ENCODE results near the gene CNPY1. TPM values are rescaled to one million over a fixed set of nuclear protein-coding genes. Genes with fewer than 3 reads are reported as not detected.

Gene CNPY1
- total and polyA plus RNA-seq, 5 donors = not detected

DNA sequence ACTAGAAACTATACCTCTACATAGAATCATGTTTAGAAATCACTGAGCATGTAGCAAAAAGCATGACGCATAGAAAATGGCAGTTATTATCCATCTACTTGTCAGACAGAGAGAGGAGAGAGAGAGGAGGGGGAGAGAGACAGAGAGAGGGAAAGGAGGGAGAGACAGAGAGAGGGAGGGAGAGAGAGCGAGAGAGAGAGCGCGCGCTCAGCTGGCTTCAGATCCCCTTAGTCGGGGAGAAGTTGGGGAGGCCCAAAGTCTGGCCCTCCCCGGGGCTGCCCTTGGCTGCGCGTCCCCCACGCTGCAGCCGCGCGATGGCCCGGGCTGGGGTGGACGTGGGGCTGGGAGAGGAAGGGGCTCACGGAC is 37.0 kb downstream of the CNPY1 start:
- intact Hi-C loops (cut with DNase I) = no loop called here
- Histone ChIP-seq H3K27me3 (ENCODE audit: control insufficient read depth, insufficient read depth) (peaks cover 11% of the 10 kb centered on the region), H3K27ac (ENCODE audit: low read length) (no peak overlapping the region), H3K9me3 (ENCODE audit: control insufficient read depth, low read length) (no peaks in the 10 kb centered on the region), H3K4me1 (ENCODE audit: control insufficient read depth, insufficient read depth, low read length) (no peaks in the 10 kb centered on the region), H3K4me3 (ENCODE audit: low read length) (no peak overlapping the region)
- no peak for ATAC-seq
- WGBS = 2% methylated on average over 16 of the region's 16 CpGs
- no peak for DNase-seq

DNA sequence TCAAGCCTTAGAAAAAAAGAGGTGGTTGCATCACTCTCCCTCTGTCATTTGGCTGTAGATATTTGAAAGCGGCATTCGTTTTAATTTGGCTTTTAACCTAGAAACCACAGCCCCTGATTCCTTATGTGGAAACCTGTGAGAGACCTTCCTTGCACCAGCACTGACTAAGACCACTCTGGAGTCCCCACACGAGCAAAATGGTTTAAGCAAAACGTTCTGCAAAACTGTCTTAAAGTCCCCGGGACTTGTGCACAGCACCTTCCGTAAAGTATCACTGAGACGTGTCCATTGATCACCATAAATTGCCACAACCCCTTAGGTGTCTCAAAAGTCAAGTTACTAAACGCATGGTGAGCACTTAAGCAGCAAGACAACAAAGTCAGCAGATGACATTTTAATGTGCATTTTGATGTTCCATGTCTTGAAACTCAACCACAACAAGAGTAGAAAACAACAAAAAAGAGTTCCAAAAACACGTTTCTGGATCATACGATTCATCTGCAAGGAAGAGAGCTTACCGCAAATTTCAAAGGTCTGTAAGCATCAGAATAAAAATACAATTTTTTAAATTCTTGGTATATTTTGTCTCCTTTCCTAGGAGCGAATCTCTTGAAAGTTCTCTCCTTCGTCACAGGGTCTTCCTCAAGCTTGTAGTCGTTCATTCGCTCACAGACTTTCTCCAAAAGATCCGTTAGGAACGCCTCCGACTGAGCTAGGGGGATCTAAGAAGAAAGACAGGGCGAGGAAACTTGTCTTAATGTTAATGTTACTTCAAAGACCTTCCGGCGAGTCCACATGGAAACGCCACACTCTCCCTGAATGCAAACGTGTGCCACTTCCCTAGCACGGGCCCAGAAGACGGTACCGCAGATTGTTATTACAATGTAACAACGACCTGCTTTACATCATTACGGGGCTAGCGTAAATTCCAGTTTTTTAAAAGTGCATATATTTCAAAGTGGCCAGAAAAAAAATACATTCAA is 37.7 kb downstream of the CNPY1 start:
- Histone ChIP-seq H3K27ac (ENCODE audit: low read length) (no peak overlapping the region), H3K9me3 (ENCODE audit: control insufficient read depth, low read length) (no peaks in the 10 kb centered on the region), H3K4me3 (ENCODE audit: low read length) (no peak overlapping the region), H3K4me1 (ENCODE audit: control insufficient read depth, insufficient read depth, low read length) (no peaks in the 10 kb centered on the region), H3K27me3 (ENCODE audit: control insufficient read depth, insufficient read depth) (peaks cover 9% of the 10 kb centered on the region)
- DNase-seq = no peak
- intact Hi-C loops (cut with DNase I) = no loop called here
- ATAC-seq = no peak
- 8% methylated on average over 29 of the region's 29 CpGs for WGBS

DNA sequence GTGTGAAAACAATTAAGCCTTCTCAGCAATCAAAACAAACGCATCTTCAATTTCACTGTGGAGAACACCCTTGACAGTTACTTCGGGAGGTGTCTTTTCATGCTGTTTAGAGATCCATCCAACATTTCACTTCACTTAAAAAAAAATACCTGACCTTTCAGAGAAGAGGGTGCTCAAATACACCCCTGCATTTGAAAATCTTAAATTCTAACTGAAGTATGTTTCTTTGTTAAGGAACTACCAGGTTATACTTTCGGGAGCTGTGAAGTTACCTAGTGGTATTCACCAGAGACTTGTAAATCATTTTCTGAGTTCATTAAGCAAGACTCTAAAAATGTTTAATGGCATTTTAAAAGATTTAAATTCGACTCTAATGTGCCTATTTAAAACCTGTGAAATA is 38.8 kb downstream of the CNPY1 start:
- Histone ChIP-seq H3K9me3 (ENCODE audit: control insufficient read depth, low read length) (no peaks in the 10 kb centered on the region), H3K4me3 (ENCODE audit: low read length) (no peak overlapping the region), H3K27ac (ENCODE audit: low read length) (no peak overlapping the region), H3K4me1 (ENCODE audit: control insufficient read depth, insufficient read depth, low read length) (no peaks in the 10 kb centered on the region), H3K27me3 (ENCODE audit: control insufficient read depth, insufficient read depth) (peaks cover 9% of the 10 kb centered on the region)
- WGBS = 12% methylated on average over 4 of the region's 4 CpGs
- intact Hi-C loops (cut with DNase I) = no loop called here
- DNase-seq = no peak
- no peak for ATAC-seq

DNA sequence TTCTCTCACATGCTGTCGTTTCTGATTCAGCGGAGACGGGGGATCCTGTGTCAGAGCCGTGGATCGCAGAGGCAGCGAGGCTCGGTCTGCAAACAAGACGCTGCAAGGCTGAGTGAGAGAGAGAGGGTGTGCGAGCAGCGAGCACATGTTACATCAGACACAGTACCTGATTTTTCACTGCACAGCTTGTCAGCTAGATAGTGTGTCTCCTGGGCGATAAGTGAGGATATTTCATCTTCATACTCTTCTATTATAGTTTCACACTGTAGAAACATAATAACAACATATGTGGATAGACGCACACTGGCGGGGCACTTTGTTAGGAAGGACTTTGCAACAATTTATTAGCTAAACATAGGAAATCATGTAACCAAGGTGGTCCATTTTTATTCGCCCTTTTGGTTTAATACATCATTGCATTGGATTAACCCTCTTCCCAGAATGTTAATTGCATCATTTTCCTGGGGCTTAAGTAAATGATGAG is 39.5 kb downstream of the CNPY1 start:
- DNase-seq (no peak), ATAC-seq (no peak)
- Histone ChIP-seq H3K4me1 (ENCODE audit: control insufficient read depth, insufficient read depth, low read length) (no peaks in the 10 kb centered on the region), H3K9me3 (ENCODE audit: control insufficient read depth, low read length) (no peaks in the 10 kb centered on the region), H3K27ac (ENCODE audit: low read length) (no peak overlapping the region), H3K4me3 (ENCODE audit: low read length) (no peak overlapping the region), H3K27me3 (ENCODE audit: control insufficient read depth, insufficient read depth) (peaks cover 6% of the 10 kb centered on the region)
- 17% methylated on average over 14 of the region's 14 CpGs for WGBS
- intact Hi-C loops (cut with DNase I) = no loop called here

DNA sequence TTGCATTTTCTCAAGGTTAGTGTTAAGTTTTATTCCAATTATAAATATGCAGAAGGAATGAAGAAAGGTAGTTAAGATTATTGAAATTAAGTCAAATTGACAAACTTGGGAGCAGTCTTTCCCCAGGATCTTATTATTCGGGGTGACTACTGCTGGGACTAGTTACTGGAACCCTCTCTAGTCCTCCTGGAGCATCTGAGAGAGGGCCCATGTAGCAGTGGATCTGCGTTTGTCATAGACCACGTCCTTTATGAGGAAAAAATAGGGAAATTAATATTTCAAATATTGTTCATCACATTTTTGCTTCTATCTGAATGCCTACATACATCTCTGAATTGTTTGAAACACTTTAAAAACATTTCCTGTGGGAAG is 41.0 kb downstream of the CNPY1 start:
- H3K9me3 ChIP-seq (ENCODE audit: control insufficient read depth, low read length) = no peaks in the 10 kb centered on the region
- WGBS = 23% methylated on average over 3 of the region's 3 CpGs
- ATAC-seq (no peak), DNase-seq (no peak)
- H3K4me3 ChIP-seq (ENCODE audit: low read length) = no peak overlapping the region
- no peak overlapping the region for H3K27ac ChIP-seq (ENCODE audit: low read length)
- H3K27me3 ChIP-seq (ENCODE audit: control insufficient read depth, insufficient read depth) = peaks cover 2% of the 10 kb centered on the region
- no peaks in the 10 kb centered on the region for H3K4me1 ChIP-seq (ENCODE audit: control insufficient read depth, insufficient read depth, low read length)
- intact Hi-C loops (cut with DNase I) = no loop called here

DNA sequence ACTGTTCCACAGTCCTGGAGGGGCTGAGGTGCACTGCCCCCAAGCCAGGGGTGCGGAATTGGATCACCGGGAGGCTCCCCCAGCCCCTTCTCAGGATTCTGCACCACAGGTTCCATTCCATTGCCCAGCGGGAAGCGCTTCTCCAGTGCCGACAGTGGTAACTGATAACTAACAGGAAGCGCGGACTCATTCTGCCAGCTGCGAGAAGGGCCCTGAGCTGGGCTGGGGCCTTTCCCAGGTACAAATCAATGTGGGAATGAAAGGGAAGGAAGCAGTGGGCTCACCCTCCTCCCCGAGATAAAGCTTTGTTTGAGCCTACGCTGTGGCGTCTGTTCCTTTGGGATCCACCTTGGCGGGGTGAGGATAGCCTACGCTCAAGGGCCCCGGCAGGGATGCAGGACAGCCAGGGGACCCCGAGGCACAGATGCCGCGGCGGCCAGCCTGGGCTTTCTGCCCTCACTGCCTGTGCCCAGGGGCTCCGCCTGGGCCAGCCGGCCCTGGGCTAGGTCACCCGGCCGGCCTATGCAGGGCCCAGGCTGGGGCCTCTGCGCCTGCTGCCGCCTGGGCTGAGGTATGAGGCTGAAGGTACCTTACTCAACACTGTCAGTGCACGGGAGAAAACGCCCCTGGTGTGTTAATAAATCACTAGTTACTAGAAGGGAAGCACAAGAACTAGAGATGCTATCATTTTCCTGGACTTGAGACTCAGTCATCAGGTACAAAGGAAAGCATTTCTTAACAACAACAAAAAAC is 49.0 kb downstream of the CNPY1 start:
- WGBS = 71% methylated on average over 26 of the region's 26 CpGs
- DNase-seq (no peak), ATAC-seq (no peak)

DNA sequence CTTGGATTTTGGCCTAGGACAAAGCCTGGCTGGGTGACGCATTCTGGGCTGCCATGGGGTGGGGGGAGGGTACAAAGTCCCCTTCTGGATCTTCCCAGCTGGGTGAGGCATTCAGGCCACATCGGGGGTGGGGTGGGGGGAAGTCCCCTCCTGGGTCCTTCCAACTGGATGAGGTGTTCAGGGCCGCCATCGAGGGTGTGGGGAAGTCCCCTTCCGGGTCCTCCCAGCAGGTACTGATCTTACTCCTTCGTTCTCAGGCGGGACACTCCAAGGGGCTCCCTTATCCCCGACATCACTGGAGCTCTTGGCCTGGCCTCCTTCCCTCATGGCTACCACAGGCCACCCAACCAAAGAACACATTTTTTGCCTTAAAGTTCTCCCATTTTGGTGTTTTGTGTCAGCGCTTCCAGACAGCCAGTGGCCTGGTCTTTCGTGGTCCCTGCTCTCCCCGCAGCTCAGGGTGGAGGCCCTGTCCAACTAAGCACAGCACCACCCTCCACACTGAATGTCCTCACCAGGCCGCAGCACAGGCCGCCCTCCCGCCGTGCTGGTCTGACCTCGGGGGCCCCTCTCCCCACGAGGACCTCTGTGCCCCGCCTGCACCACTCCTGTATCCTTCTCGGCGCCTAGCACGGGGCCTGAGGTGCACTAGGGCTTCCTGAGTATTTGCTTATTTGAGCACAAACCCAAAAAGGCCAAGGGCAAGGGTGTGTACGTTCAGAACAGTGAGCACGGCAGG is 49.9 kb downstream of the CNPY1 start:
- H3K27me3 ChIP-seq (ENCODE audit: control insufficient read depth, insufficient read depth) = no peaks in the 10 kb centered on the region
- WGBS = 85% methylated on average over 23 of the region's 23 CpGs
- H3K4me3 ChIP-seq (ENCODE audit: low read length) = no peak overlapping the region
- ATAC-seq (no peak), DNase-seq (no peak)
- intact Hi-C loops (cut with DNase I) = no loop called here
- no peak overlapping the region for H3K27ac ChIP-seq (ENCODE audit: low read length)
- no peaks in the 10 kb centered on the region for H3K9me3 ChIP-seq (ENCODE audit: control insufficient read depth, low read length)
- H3K4me1 ChIP-seq (ENCODE audit: control insufficient read depth, insufficient read depth, low read length) = no peaks in the 10 kb centered on the region

More for the DNA sequence above, 49.0 kb downstream of the CNPY1 start:
- no peaks in the 10 kb centered on the region for H3K4me1 ChIP-seq (ENCODE audit: control insufficient read depth, insufficient read depth, low read length)
- H3K27ac ChIP-seq (ENCODE audit: low read length) = no peak overlapping the region
- intact Hi-C loops (cut with DNase I) = no loop called here
- H3K9me3 ChIP-seq (ENCODE audit: control insufficient read depth, low read length) = no peaks in the 10 kb centered on the region
- H3K4me3 ChIP-seq (ENCODE audit: low read length) = no peak overlapping the region
- no peaks in the 10 kb centered on the region for H3K27me3 ChIP-seq (ENCODE audit: control insufficient read depth, insufficient read depth)

DNA sequence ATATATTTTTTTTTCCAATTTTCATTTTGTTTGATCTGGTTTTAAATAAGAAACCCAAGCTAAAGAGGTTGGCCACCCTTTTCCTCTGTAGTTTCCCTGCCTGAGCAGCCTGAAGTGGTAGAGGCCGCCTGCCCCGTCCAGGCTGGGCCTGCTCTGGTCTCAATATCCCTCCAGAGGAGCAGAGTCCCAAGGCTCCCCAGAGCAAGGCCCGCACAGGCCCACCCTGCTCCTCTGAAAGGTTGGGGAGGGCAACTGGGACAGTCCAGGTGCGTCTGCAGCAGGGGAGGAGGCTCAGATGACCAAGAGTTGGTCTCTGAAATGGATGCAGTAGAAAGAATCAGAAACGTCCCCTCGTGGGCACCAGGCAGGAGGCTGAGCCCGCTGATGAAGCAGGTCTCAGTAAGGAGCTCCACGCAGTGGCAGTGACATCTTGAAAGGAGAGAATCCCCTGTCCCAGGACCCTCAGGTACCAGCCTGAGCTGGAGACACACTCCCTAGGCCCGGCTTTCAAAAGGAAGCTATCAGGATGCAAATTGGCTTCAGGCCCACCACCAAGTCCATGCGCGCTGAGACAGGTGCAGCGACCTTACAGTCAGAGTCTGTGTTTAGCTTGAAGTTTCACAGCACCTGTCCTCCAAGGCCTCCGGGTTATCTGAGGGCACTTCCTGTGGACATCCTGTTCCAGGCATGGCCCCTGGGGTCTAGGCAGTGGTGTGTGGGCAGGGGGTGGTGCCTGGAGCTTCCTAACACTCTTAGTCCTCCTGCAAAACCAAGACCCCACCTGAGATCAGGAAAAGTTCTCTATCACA is 50.7 kb downstream of the CNPY1 start:
- WGBS = 82% methylated on average over 13 of the region's 13 CpGs
- Histone ChIP-seq H3K27ac (ENCODE audit: low read length) (no peak overlapping the region), H3K27me3 (ENCODE audit: control insufficient read depth, insufficient read depth) (no peaks in the 10 kb centered on the region), H3K9me3 (ENCODE audit: control insufficient read depth, low read length) (no peaks in the 10 kb centered on the region), H3K4me3 (ENCODE audit: low read length) (no peak overlapping the region), H3K4me1 (ENCODE audit: control insufficient read depth, insufficient read depth, low read length) (no peaks in the 10 kb centered on the region)
- ATAC-seq (no peak), DNase-seq (no peak)
- intact Hi-C loops (cut with DNase I) = no loop called here

DNA sequence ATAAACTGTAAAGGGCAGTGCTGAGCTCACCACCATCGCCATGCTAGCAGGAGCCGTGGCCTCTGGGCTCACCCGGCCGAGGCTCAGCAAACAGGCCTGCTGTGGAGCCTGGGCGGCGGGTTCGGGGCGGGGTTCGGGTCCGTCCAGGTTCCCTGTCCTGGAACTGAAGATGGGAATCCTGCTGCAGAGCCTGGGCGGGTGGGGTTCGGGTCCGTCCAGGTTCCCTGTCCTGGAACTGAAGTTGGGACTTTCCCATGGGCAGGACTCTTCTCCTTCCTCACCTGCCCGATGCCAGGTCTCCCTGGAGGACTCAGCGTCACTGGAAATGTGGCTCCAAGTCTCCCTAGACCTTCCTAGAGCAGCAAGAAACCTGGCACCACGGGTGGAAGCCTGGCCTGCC is 51.8 kb downstream of the CNPY1 start:
- Histone ChIP-seq H3K9me3 (ENCODE audit: control insufficient read depth, low read length) (no peaks in the 10 kb centered on the region), H3K27me3 (ENCODE audit: control insufficient read depth, insufficient read depth) (no peaks in the 10 kb centered on the region), H3K27ac (ENCODE audit: low read length) (no peak overlapping the region), H3K4me3 (ENCODE audit: low read length) (no peak overlapping the region), H3K4me1 (ENCODE audit: control insufficient read depth, insufficient read depth, low read length) (no peaks in the 10 kb centered on the region)
- no peak for DNase-seq
- intact Hi-C loops (cut with DNase I) = no loop called here
- ATAC-seq = no peak
- 92% methylated on average over 16 of the region's 16 CpGs for WGBS

DNA sequence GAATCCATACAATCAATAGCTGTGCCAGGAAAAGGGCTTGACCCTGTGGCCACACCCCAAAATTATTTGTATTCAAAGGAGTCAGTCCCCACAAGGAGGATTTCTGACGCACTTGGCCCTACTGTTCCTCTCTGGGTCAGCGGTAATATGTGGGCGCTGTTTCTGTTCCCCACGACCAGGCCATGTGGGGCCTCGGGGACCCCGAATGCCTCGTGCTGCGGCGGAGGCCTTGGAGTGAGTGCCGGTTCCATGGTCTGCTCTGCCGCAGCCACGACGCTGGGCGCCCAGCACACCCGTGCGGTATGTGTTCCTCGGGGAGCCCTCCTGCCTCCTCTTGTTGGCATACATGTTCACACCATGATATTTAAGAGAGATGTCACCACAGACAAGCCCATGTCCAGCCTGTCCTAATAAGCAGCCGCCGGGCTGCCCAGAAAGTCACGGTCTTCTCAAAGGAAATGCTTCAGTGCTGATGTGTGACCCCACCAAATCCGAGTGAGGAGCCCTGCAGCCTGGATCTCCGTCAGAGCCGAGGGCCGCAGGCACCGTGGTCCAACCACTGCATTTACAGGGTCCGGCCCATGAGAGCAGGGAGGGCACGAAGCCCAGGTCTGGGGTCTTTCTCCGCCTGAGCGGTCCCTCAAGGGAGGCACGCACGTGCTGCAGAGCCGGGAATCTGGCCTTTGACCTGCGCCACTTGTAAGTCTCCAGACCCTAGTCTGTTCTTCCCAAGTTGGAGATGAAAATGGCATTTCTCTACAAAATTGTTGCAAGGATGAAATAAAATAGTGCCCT is 52.4 kb downstream of the CNPY1 start:
- Histone ChIP-seq H3K27me3 (ENCODE audit: control insufficient read depth, insufficient read depth) (no peaks in the 10 kb centered on the region), H3K9me3 (ENCODE audit: control insufficient read depth, low read length) (no peaks in the 10 kb centered on the region), H3K4me1 (ENCODE audit: control insufficient read depth, insufficient read depth, low read length) (no peaks in the 10 kb centered on the region), H3K4me3 (ENCODE audit: low read length) (no peak overlapping the region), H3K27ac (ENCODE audit: low read length) (no peak overlapping the region)
- intact Hi-C loops (cut with DNase I) = no loop called here
- ATAC-seq = no peak
- WGBS = 83% methylated on average over 33 of the region's 33 CpGs
- DNase-seq = no peak
